Ectodermal cell (in vitro differentiated cells): ENCODE data around the gene ELOVL7.
"Not testable (repeated sequence)": the region's sequence is repeated elsewhere in the genome, so short reads cannot be mapped to it uniquely, and the experiment has no call there.

Experiments used
- H3K27ac ChIP-seq: 2 replicates; pipeline ENCODE4 v1.7.0; 2013; ENCODE audit warnings: mild to moderate bottlenecking, low read depth, low read length; ENCODE audit not compliant: insufficient read depth, poor library complexity, severe bottlenecking
- H3K27me3 ChIP-seq: 2 replicates; pipeline ENCODE4 v1.7.0; 2013; ENCODE audit warnings: mild to moderate bottlenecking, low read length; ENCODE audit not compliant: insufficient read depth, control insufficient read depth, poor library complexity, severe bottlenecking
- H3K36me3 ChIP-seq: one replicate; pipeline ENCODE4 v1.7.0; 2013; ENCODE audit warnings: low read length; ENCODE audit not compliant: control insufficient read depth, insufficient read depth
- H3K4me1 ChIP-seq: one replicate; pipeline ENCODE4 v1.7.0; 2013; ENCODE audit warnings: low read length; ENCODE audit not compliant: control insufficient read depth, insufficient read depth
- H3K4me3 ChIP-seq: 2 replicates; pipeline ENCODE4 v1.7.0; 2013; ENCODE audit warnings: low read depth, low read length, control low read depth; ENCODE audit not compliant: insufficient read depth
- H3K9me3 ChIP-seq: 2 replicates; pipeline ENCODE4 v1.7.0; 2013; ENCODE audit warnings: mild to moderate bottlenecking, low read length, moderate library complexity; ENCODE audit not compliant: control insufficient read depth
- WGBS, 2 experiments: methylation state at CpG; one replicate each; pipeline ENCODE4 v1.1.7; 2013; ENCODE audit warnings: missing lambda C conversion rate in 2 of 2; 5-methylcytosine and 5-hydroxymethylcytosine counted together

Gene ELOVL7

DNA sequence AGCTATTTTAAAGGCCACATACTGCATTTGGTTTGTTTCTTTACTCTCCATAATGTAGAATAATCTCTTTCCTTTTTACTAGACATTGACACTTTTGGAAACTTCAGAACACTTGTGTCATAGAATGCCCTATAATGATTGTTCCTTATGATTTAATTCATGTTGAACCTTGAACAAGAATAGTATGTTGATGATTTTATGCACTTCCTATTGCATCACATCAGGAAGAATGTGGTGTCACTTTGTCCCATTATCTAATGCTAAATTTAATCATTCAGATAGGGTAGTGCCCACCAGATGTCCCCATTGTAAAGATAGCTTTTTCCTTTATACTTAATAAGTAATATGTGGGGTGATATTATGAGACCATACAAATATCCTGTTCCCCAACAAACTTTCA lies 124.7 kb downstream of the ELOVL7 start:
- Histone ChIP-seq H3K27me3 (no peaks in the 10 kb centered on the region), H3K9me3 (no peaks in the 10 kb centered on the region), H3K4me3 (no peak overlapping the region), H3K4me1 (no peaks in the 10 kb centered on the region), H3K36me3 (no peaks in the 10 kb centered on the region), H3K27ac (no peak overlapping the region)

GRCh38 chr5:60718166-60718892 lies 125.7 kb downstream of the ELOVL7 start:
- Histone ChIP-seq H3K27ac (no peak overlapping the region), H3K9me3 (no peaks in the 10 kb centered on the region), H3K36me3 (no peaks in the 10 kb centered on the region), H3K4me1 (no peaks in the 10 kb centered on the region), H3K4me3 (no peak overlapping the region), H3K27me3 (no peaks in the 10 kb centered on the region)
- 94 to 95% methylated on average over 3 of the region's 3 CpGs for WGBS, 2 experiments

GRCh38 chr5:60715201-60715928 lies 128.7 kb downstream of the ELOVL7 start:
- not testable (repeated sequence) for H3K27me3 ChIP-seq
- 88 to 97% methylated on average over 3 of the region's 3 CpGs for WGBS, 2 experiments

GRCh38 chr5:60712950-60713349 lies 131.1 kb downstream of the ELOVL7 start:
- Histone ChIP-seq H3K27me3 (no peaks in the 10 kb centered on the region), H3K9me3 (no peaks in the 10 kb centered on the region)
- WGBS, 2 experiments, result 91 to 96% methylated on average over 5 of the region's 5 CpGs

More at GRCh38 chr5:60715201-60715928, 128.7 kb downstream of the ELOVL7 start:
- not testable (repeated sequence) for H3K9me3 ChIP-seq, H3K4me1 ChIP-seq, H3K27ac ChIP-seq, H3K4me3 ChIP-seq, H3K36me3 ChIP-seq

DNA sequence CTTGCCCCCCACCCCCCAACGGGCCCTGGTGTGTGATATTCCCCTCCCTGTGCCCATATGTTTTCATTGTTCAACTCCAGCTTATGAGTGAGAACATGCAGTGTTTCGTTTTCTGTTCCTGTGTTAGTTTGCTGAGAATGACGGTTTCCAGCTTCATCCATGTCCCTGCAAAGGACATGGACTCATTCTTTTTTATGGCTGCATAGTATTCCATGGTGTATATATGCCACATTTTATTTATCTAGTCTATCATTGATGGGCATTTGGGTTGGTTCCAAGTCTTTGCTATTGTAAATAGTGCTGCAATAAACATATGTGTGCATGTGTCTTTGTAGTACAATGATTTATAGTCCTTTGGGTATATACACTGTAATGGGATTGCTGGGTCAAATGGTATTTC lies 132.2 kb downstream of the ELOVL7 start:
- H3K9me3 ChIP-seq, H3K27ac ChIP-seq, H3K4me3 ChIP-seq, H3K36me3 ChIP-seq, H3K27me3 ChIP-seq, H3K4me1 ChIP-seq: not testable (repeated sequence)
- WGBS, 2 experiments, result 93 to 94% methylated on average over 3 of the region's 3 CpGs

More at GRCh38 chr5:60712950-60713349, 131.1 kb downstream of the ELOVL7 start:
- Histone ChIP-seq H3K4me1 (no peaks in the 10 kb centered on the region), H3K36me3 (no peaks in the 10 kb centered on the region), H3K4me3 (no peak overlapping the region), H3K27ac (no peak overlapping the region)

DNA sequence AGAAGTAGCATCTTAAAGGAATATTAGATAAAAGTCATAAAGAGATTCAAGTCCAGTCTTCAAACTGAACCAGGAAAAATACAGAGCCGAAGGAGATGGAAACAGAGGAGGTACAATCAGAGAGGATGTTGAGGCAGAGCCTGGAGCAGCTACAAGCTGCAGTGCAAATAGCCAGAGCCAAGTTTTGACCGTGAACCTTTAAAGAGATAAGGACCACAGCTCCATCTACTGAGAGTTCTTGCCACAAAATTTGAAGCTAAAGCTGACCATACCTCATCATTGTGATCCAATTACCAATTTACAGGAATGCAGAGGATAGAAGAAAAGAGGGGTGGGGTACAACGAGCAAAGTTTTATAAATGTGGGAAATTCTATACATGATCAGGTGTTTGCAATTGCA lies 133.7 kb downstream of the ELOVL7 start:
- H3K4me3 ChIP-seq, result no peak overlapping the region
- H3K4me1 ChIP-seq, result no peaks in the 10 kb centered on the region
- H3K27me3 ChIP-seq, result no peaks in the 10 kb centered on the region
- WGBS, 2 experiments, result 63 to 84% methylated on average over 3 of the region's 3 CpGs
- no peaks in the 10 kb centered on the region for H3K36me3 ChIP-seq
- no peaks in the 10 kb centered on the region for H3K9me3 ChIP-seq
- no peak overlapping the region for H3K27ac ChIP-seq

GRCh38 chr5:60705144-60705543 lies 138.9 kb downstream of the ELOVL7 start:
- Histone ChIP-seq H3K27ac (no peak overlapping the region), H3K4me3 (no peak overlapping the region), H3K36me3 (no peaks in the 10 kb centered on the region), H3K9me3 (no peaks in the 10 kb centered on the region), H3K27me3 (no peaks in the 10 kb centered on the region), H3K4me1 (no peaks in the 10 kb centered on the region)

- no peak overlapping the region for H3K27ac ChIP-seq
- H3K4me3 ChIP-seq, result no peak overlapping the region
- no peaks in the 10 kb centered on the region for H3K4me1 ChIP-seq
- no peaks in the 10 kb centered on the region for H3K9me3 ChIP-seq
- H3K27me3 ChIP-seq, result no peaks in the 10 kb centered on the region
- WGBS, 2 experiments, result 93 to 100% methylated on average over 2 of the region's 2 CpGs
- H3K36me3 ChIP-seq, result no peaks in the 10 kb centered on the region
Observed at GRCh38 chr5:60703944-60704343, 140.1 kb downstream of the ELOVL7 start.
